DMS53 treated with DMSO at 0.1 percent for 48 hours (cell line): ENCODE results near the gene CDH6.
A peak's percentile ranks its signal among the peaks of the same experiment; 100 is the strongest.

Source experiments
- DNase-seq: peaks from one replicate; lab custom pipeline; 2025; ENCODE audit not compliant: unreplicated experiment; lab: John Stamatoyannopoulos, UW

The CDH6 gene

DNA sequence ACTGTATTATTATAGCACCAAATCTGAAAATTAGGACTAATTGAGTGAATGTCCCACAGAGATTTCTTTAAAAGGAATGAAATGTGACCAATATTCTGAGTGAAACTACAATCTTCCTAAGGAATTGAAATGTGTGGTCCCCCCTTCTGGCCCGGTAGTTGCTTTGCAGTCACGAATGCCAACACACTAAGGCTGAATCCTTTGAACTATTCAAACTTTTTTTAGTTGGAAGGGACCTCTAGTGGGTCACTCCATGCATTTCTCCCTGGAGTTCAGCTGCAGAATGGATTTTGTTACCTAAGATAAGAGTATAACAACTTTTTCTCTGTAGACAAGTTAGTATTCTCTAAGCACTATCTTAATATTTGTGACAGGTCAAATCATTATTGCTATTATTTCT, 2.8 kb downstream of the CDH6 start:
- DNase-seq = no peak

DNA sequence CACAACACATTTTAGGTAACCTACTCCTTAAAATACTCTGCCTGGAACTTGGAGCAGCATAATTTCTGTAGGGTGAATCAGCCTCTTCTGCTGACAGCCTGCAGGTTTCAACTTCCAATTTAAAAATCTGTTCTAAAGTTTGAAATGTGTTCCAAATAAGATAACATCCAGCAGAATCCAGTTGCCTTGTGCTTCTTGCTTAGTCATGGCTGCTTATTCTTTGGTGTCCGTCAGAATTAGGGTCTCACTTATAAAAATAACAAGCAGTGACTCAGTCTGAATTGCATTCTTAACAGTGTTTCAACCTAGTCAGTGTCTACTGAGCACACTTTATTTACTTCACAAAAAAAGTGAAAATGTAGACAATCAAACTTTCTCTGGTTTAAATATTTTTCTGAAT, 3.7 kb downstream of the CDH6 start:
- DNase-seq = no peak

- DNase-seq = no peak
Measured at GRCh38 chr5:31204958-31205357, 11.5 kb downstream of the CDH6 start.

- no peak for DNase-seq
Measured at GRCh38 chr5:31208043-31208442, 14.6 kb downstream of the CDH6 start.

DNA sequence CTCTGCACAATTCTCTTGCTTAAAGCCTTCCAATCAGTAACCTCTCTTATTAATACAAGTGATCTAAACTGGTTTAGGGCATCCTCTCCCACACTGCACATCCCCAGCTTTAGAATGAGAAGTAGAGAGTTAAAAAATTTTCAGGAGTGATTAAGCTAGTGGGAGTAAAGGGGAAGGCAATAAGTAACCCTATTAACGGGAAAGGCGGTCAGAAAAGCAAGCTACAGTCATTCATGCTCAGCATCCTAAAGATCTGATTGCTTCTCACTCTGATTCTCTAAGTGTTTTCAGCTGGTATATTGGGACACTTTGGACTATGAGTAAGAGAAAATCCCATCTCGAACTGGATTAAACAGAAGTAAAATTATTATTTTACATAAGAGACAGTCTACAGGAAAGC, 15.8 kb downstream of the CDH6 start:
- DNase-seq = no peak

DNA sequence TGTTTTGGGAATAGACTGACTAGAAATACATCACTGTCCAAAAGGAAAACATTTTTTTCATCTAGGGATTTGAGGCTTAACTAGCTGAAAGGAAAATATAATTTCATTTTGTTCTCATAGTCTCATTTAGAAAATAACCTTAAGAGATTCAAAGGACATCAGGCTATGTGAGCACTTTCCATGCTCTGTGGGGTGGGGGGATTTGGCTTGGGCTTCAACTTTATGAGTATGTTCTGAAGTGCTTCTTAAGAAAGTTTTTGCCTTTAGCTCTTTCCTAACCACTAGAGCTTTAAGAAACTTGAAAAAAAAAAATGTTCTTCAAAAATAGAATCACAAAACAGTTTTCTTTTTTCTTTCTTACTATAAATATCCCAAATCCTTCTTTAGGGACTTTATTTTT, 17.6 kb downstream of the CDH6 start:
- DNase-seq = no peak

- no peak for DNase-seq
Measured at GRCh38 chr5:31213257-31213656, 19.8 kb downstream of the CDH6 start.

- DNase-seq = no peak
Measured at GRCh38 chr5:31213705-31214121, 20.2 kb downstream of the CDH6 start.

DNA sequence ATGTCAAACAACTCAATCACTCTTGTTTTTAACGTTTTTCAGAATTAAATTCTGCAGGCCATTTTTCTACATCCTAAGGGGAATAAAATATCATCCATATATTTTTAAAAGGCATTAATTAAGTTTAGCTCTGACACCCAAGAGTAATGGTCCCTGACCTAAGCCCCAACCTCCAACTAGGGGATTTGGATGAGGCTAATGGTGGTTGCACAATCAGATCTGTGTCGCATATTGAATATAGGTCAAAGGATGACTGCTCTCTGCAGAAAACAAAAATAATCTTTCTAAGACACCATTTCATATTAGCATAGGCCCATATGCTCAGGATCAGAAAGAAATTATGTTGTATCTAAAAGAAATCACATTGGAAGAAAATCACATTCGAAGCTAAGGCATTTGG, 20.7 kb downstream of the CDH6 start:
- no peak for DNase-seq

- DNase-seq = no peak
Measured at GRCh38 chr5:31215236-31215635, 21.8 kb downstream of the CDH6 start.

- DNase-seq = no peak
Measured at GRCh38 chr5:31217446-31217845, 24.0 kb downstream of the CDH6 start.

- DNase-seq = no peak
Measured at GRCh38 chr5:31218978-31219377, 25.5 kb downstream of the CDH6 start.

DNA sequence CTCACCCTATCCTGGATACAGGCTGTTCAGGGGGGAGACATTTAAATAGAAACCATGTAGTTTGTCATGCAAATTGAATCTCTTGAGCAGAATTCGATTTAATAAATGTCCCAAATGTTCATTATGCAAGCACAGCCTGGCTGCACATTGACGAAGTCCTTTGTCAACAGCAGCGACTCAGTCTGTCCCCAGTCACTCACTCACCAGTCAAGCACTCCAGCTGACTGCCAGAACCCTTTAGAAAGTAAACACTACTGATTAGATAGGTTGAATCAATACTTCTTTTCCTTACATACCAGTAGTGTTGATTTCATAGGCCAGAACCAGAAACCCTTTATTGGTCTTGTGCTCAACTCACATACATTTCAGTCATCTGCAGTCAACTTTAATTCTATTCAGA, 27.5 kb downstream of the CDH6 start:
- no peak for DNase-seq

DNA sequence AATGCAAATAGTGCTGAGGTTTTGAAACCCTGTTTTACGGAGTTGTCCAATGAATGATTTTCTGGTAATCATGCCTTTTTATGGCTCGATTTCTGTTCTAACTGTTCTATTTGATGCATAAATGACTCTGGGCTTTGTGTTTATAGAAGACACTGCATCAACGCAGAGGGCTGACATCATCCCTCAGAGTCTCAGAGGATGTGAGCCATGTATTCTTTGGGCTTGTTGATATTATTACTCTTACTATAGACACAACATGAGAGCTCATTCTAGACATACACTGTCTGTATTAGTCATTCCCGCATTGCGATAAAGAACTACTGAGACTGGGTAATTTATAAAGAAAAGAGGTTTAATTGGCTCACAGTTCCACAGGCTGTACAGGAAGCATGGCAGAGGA, 31.6 kb downstream of the CDH6 start:
- no peak for DNase-seq

GRCh38 chr5:31225613-31226012, 32.1 kb downstream of the CDH6 start:
- no peak for DNase-seq

DNA sequence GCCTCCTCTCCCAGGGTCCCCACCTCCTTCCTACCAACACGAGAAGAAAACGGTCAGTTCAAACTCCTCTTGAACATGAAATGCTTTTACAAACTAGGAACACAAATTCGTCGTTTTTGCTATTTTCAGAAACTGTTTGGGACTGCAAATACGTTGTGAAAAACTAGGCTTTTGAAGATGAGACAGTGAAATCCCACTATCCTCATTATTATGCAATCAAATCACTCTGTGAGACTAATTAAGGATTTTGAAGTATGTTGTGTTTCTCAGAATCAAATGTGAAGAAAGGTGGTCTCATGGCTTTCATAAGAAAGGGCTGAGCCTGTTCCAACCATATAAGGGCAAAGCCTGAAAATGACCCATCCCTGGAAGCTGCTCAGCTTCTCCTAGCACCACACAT, 33.2 kb downstream of the CDH6 start:
- DNase-seq = no peak

DNA sequence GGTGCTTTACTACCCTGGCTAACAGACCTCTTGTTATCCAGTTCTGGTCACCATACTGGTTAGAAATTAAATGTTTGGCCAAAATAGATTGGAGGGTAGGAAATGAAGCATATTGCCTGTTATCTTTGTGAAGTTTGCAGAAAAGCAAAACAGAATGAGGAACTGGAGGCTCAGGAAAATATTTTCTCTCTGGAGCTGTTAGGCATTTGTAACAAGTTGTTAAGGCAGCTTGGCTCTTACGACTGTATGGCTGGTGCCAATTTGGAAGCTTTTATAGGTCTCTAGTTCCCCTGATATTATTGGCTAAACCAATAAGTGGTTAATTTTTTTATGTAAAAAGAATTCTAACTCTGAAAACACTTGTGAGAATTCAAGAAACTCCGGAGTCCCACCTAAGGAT, 35.8 kb downstream of the CDH6 start:
- no peak for DNase-seq

GRCh38 chr5:31231177-31231838, 37.8 kb downstream of the CDH6 start:
- DNase-seq = no peak

DNA sequence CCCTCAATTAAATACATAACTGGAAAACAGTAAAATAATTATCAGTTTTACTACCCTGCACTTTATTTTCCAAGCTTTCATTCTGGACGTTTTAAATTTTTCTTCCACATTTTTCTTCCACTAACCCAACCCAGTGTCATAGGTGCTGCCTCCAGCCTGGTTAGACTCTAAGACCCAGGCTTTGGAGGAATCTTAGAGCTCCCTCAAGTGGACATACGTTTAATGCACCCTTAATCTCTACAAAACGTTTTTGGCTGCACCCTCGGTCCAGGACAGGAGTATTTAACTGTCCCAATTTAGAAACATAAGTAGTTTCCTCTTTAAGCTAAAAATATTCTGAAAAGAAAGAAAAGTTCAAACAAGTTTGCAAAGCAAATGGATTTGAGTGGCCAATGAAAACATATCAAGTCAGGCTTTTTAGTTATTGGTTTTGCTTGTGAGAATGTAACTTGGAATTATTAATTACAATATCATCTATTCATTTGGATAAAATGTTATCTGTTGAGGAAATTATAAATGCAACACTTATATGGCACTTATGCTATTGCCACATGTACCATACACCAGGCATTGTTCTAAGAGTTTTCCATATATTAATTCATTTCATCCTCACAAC, 38.9 kb downstream of the CDH6 start:
- peak; percentile 55 for DNase-seq

DNA sequence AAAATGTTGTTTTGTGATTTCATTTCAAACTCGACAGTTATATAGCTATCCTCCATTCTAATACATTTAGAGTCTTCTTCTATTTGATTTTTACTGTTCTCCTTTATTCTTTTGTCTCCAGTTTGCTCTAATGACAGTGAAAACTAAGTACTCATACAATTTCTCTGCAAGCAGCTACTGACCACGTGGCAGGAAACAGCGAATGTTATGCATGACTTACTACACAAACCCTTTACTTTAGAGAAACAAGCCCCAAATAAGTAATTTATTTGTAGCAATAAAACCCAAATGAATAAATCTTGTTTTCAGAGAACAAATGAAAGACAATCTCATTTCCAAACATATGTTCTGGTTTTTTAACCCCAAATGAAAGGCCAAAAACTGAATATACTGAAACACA, 41.9 kb downstream of the CDH6 start:
- no peak for DNase-seq

DNA sequence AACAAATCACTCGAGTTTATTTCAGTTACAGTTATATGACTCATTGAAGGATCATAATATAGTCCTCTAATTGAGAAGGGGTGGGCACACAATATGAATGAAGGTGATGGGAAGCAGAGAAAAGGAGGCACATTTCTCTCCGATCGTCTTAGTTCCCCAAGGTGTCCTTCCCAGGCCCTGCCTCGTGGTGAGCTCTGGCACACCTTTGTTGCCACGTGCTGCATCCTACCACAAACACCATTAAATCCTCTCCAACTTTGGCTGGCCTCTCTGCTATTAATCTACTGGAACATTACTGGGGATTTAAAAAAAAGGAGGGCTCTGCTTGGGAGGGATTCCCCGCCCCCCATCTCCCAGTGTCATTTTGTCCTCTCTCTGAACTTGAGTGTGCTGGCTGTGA, 42.9 kb downstream of the CDH6 start:
- DNase-seq = no peak

- no peak for DNase-seq
Measured at GRCh38 chr5:31237174-31237573, 43.7 kb downstream of the CDH6 start.

GRCh38 chr5:31238497-31238896, 45.0 kb downstream of the CDH6 start:
- no peak for DNase-seq
